Measurements from ENCODE around the gene FAM204A.
A peak's percentile ranks its signal among the peaks of the same experiment; 100 is the strongest.

FAM204A gene

GRCh38 chr10:118341791-118342637 is at the start of gene FAM204A:
TSS of gene FAM204A (minus strand) at chr10:118342324. CDS start at chr10:118336415, 5,909 bp downstream.
- DNase-seq (ENCODE audit: low spot score): peak; percentile 93

DNA sequence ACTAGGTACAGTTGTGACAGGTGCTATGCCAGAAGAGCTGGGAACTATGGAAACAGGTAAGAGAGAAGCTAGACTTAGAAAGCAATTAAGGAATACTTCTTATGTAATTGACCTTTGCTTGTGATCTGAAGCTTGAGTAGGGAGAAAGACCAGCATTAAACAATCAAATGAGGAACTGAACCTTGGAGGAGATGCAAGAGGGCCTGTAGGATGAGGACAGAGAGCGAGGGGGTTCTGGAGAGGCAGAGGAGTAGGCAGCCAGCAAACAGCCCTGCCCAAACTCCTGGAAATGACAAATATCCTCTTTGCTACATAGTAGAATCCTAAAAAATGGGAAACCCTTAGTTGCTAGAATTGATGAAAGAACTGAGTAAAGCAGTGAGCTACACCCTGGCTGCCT is 41.6 kb upstream of the FAM204A start:
- no peak for DNase-seq (ENCODE audit: low spot score)

DNA sequence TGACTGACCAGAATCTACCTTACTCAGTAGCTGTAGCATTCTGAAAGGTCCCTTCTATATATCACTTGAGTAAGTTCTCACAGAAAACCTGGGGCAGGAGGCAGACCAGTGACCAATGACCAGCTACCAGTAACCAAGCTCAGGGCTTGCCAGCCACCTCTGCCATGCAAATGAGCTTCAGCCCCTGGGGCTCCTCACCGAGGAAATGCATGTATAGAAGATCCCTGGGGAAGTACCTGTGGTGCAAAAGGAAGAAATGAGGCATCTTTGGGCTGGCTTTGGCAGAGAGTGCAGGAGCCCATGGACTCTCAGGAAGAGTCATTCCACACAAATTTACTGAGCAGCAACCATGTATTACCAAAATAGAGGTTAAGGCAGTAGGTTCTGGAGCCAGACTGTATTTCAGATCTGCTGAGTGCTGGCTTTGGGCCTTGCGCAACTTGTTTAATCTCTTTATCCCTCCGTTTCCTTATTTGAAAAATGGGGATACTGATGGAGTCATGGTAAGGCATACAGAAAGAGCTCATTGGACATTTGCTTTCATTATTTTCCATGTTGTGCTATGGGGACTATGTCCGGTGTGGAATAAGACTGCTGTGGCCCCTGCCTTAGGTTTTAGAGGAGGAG is 41.1 kb upstream of the FAM204A start:
- DNase-seq (ENCODE audit: low spot score): no peak

GRCh38 chr10:118374404-118374803 is 32.3 kb upstream of the FAM204A start:
- DNase-seq (ENCODE audit: low spot score): no peak

DNA sequence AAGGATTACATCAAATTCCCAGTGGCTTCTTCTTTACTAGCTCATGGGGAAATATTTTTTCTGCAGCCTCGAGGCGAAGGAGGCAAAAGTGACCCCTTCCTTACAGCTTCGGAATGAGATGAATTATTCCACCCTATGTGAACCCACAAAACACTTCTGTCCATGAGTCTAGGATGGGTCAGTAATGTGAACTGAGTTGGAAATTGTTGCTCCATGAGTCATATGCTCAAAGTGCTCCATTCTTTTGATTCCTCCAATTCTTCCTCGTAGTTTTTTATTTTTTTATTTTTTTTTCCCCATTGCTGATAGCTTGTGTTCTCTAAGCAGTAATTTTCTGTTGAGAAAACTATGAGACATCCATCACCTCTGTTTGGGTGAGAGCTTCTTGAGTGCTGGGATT is 31.7 kb upstream of the FAM204A start:
- no peak for DNase-seq (ENCODE audit: low spot score)

GRCh38 chr10:118370499-118370898 is 28.4 kb upstream of the FAM204A start:
- DNase-seq (ENCODE audit: low spot score): no peak

- peak; percentile 3 for DNase-seq (ENCODE audit: low spot score)
Measured at GRCh38 chr10:118369641-118370205, 27.6 kb upstream of the FAM204A start.

DNA sequence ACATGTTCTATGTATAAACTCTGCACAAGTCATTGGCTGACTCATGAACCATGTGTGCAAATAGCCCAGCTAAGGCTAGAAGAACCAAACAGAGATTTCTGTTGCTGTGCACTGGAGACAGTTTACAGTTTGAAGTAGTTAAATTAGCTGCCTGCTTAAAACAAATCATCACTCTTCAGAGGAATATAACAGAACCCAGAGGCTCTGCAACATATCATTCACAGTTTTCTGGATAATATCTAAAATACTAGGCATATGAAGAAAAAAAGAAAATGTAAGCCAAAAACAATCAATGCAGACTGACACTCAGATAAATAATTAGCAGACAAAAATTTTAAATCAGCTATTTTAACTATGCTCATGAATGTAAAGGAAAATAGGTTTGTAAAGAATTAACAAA is 23.6 kb upstream of the FAM204A start:
- DNase-seq (ENCODE audit: low spot score): no peak

DNA sequence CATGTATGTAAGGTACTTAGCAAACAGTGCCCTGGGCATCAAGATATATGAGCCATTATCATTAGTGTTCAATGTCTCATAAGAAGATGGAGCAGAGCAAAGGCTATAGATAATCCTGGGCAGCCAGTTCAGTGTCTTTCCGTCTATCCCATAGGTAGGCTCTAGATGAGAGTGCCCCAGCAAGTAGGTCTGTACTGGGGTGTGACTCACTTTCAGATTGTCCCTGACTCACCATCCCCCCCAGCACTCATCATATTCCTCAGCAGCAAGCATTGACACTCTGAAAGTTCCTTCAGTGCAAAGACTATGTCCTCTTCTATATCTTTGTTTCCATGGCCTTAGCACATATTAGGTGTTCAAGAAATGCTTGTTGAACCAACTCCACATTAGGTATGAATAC is 20.0 kb upstream of the FAM204A start:
- no peak for DNase-seq (ENCODE audit: low spot score)

DNA sequence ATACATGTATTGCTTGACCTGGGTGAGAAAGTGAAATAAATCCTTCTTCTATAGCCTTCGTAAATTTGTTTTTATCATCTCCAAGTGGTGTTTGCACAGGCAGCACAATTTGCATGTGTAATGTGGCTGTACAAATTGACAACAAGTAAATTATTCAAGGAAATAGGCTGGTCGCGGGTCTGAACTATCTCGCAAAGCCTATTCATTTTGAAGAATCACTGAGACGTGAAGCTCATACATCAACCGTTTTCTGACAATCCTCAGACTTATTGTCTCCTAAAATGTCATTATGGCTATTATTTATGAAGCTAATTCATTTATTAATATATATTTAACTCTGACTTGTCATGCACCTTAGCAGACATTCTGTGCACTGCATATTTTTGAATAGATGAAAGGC is 16.2 kb upstream of the FAM204A start:
- no peak for DNase-seq (ENCODE audit: low spot score)

DNA sequence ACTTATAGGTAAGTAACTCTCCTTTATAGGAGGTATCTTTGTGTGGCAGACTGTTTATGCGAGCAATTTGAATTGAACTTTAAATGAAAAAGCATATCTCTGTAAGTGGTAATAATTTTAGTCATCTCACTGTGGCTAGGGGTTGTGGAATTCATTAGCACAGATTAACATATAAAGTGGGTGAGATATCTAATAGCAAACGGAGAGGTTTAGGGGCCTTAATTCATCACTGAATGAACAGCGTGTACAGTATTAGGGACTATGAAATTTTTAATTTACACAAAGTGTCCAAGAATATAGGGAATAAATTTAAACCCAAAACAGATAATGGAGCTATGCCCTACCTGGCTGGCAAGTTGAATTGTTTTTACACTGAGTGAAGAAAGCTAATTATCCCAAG is 15.7 kb upstream of the FAM204A start:
- DNase-seq (ENCODE audit: low spot score): no peak

- DNase-seq (ENCODE audit: low spot score): no peak
Measured at GRCh38 chr10:118356628-118357027, 14.5 kb upstream of the FAM204A start.

DNA sequence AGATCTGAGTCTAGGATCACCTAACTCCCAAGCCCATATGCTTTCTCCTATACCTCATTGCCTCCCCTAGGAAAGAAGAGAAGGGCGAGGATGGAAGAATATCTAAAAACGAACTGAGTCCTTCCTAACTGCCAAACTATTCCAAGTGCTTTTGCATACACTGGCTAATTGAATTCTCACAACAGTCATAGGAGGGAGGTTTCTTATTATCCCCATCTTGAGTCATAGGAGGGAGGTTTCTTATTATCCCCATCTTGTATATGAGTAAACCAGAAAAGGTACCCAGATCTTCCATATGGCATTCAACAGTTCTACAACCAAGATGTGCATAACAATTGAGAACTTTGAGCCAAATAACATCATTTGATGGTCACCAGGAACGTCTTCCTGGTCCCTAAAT is 13.1 kb upstream of the FAM204A start:
- DNase-seq (ENCODE audit: low spot score): no peak

- DNase-seq (ENCODE audit: low spot score): no peak
Measured at GRCh38 chr10:118349235-118349634, 7.1 kb upstream of the FAM204A start.

- DNase-seq (ENCODE audit: low spot score): no peak
Measured at GRCh38 chr10:118343549-118343948, 1.4 kb upstream of the FAM204A start.

GRCh38 chr10:118343115-118343514 is 991 bp upstream of the FAM204A start:
- DNase-seq (ENCODE audit: low spot score): no peak

GRCh38 chr10:118342638-118343020 is 505 bp upstream of the FAM204A start:
- DNase-seq (ENCODE audit: low spot score): no peak

- DNase-seq (ENCODE audit: low spot score): peak; percentile 7
Measured at GRCh38 chr10:118340486-118340885, 1.6 kb downstream of the FAM204A start.

GRCh38 chr10:118339111-118339510 is 3.0 kb downstream of the FAM204A start:
- DNase-seq (ENCODE audit: low spot score): peak; percentile 25

DNA sequence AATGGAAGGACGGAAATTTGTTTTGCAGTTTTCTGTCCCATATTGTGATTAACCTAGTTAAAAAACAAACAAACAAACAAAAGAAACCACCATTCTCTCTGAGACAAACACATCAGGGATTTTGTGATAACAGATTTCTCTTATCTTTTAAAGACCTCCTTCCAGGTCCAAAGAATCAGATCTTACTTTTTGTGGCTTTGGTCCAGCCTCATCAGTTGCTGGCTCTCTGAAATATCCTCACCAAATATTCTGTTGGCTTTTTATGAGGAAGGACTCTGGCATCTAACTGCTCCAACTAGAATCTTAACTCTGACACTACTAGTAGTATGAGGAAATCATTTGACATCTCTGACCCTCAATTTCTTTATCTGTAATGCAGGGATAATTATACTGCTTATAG is 4.8 kb downstream of the FAM204A start:
- DNase-seq (ENCODE audit: low spot score): no peak

DNA sequence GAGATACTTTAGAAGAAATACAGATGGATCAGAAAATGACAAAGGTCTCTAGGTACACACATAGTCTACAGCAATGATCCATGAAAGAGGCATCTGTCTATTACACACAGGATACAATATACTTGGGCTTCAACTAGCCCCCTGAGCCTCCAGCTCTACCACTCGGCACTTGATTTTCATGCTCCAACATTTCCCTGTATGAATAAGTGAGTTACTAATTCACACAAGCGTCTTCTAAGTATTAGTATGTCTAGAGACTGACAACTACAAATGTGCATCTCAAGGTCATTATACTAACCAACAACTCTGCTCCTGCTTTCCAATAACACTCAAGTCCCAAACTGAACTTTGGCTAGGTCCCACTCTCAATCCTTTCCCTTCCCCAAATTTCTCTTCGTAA is 8.3 kb downstream of the FAM204A start:
- no peak for DNase-seq (ENCODE audit: low spot score)

GRCh38 chr10:118332948-118333710 is 9.0 kb downstream of the FAM204A start:
- DNase-seq (ENCODE audit: low spot score): peak; percentile 11

GRCh38 chr10:118332236-118332635 is 9.9 kb downstream of the FAM204A start:
- no peak for DNase-seq (ENCODE audit: low spot score)

Data from Ammon's horn (tissue), 1 donor.